HCT116 (cell line): Measurements from ENCODE around the gene ITGAL.

Experiments
- ATF3 ChIP-seq: IDR thresholded peaks from 2 replicates; pipeline ENCODE4 v1.6.1; 2012
- CEBPB ChIP-seq: IDR thresholded peaks from 2 replicates; pipeline ENCODE4 v1.6.1; 2012; ENCODE audit warnings: low read depth
- CTCF ChIP-seq, 3 experiments: fragments of 200-600 bp in 1 of 3; sonication (generic) in 1 of 3; IDR thresholded peaks in 2 of 3; conservative IDR thresholded peaks in 1 of 3; 2 replicates each; pipeline ENCODE4 v1.5.1; 2012 to 2017; ENCODE audit warnings: low read depth in 2 of 3, low read length in 2 of 3, antibody characterized with exemption in 1 of 3, borderline replicate concordance in 1 of 3, control low read depth in 1 of 3, mild to moderate bottlenecking in 1 of 3, mixed read lengths in 1 of 3, mixed run types in 1 of 3, moderate library complexity in 1 of 3; ENCODE audit not compliant: insufficient read depth in 1 of 3
- EGR1 ChIP-seq: IDR thresholded peaks from 2 replicates; pipeline ENCODE4 v1.6.1; 2012; ENCODE audit warnings: low read depth
- ELF1 ChIP-seq: IDR thresholded peaks from 2 replicates; pipeline ENCODE4 v1.6.1; 2012; ENCODE audit warnings: low read depth, borderline replicate concordance
- EZH2 ChIP-seq: fragments of 200-600 bp; sonication (generic); IDR thresholded peaks from 2 replicates; pipeline ENCODE4 v1.6.1; 2017; ENCODE audit warnings: antibody characterized with exemption, mixed run types
- EZH2phosphoT487 ChIP-seq: fragments of 200-600 bp; IDR thresholded peaks from 2 replicates; pipeline ENCODE4 v1.6.1; 2018; ENCODE audit warnings: antibody characterized with exemption, borderline replicate concordance
- JUND ChIP-seq: IDR thresholded peaks from 2 replicates; pipeline ENCODE4 v1.6.1; 2012
- POLR2A ChIP-seq: IDR thresholded peaks from 2 replicates; pipeline ENCODE4 v1.7.0; 2011; ENCODE audit warnings: borderline replicate concordance; ENCODE audit not compliant: insufficient read depth, insufficient read length; ENCODE audit errors: extremely low read depth
- POLR2AphosphoS5 ChIP-seq: IDR thresholded peaks from 2 replicates; pipeline ENCODE4 v1.6.1; 2011; ENCODE audit warnings: mild to moderate bottlenecking, low read depth, low read length, moderate library complexity
- RAD21 ChIP-seq: IDR thresholded peaks from 2 replicates; pipeline ENCODE4 v1.6.1; 2012; ENCODE audit warnings: low read depth, mild to moderate bottlenecking
- SIN3A ChIP-seq: IDR thresholded peaks from 2 replicates; pipeline ENCODE4 v1.6.1; 2012; ENCODE audit warnings: low read depth
- YY1 ChIP-seq: IDR thresholded peaks from 2 replicates; pipeline ENCODE4 v1.6.1; 2011; ENCODE audit warnings: low read length, low read depth, moderate library complexity, mild to moderate bottlenecking; ENCODE audit not compliant: insufficient replicate concordance; ENCODE audit errors: extremely low read depth
- ZNF274 ChIP-seq: fragments of 200-500 bp; sonication (Bioruptor generic); IDR thresholded peaks from 2 replicates; pipeline ENCODE4 v1.6.1; 2014; ENCODE audit warnings: mild to moderate bottlenecking, low read depth, low read length, inconsistent platforms

DNA sequence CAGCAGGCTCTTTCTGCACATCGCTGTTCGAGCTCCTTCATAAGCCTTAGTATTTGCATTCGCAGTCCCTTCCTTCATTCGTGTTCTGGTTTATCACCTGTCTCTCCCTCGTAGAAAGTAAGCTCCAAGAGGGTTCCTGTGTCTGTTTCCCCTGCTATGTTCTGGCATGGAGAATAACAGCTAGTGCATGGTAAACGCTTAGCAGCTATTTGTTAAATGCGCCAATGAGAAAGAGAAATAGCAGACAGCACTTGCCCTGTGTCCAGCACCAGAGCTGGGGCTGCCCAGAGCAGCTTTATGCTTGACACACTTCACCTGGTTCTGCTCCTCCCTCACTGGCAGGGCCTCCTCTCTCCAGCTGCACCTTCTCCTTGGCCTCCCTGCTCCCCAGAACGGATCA lies 93.4 kb downstream of the ITGAL start:
- TF ChIP-seq POLR2A (no peak), ZNF274 (no peak), EZH2 (no peak), CTCF (IDR thresholded peaks at IDR 0.05 in 2 of 3, conservative IDR thresholded peaks at IDR 0.05 in 1 of 3; ENCODE audit: borderline replicate concordance in 1 of 3, insufficient read depth in 1 of 3, low read depth in 2 of 3, low read length in 2 of 3) (no peak), YY1 (no peak), EGR1 (no peak), POLR2AphosphoS5 (no peak), CEBPB (no peak), ATF3 (no peak), JUND (no peak), SIN3A (no peak), EZH2phosphoT487 (no peak), RAD21 (no peak), ELF1 (no peak)
